ENCODE results near the gene C20orf173.
"Not testable (repeated sequence)": the region's sequence is repeated elsewhere in the genome, so short reads cannot be mapped to it uniquely, and the experiment has no call there.

The C20orf173 gene

DNA sequence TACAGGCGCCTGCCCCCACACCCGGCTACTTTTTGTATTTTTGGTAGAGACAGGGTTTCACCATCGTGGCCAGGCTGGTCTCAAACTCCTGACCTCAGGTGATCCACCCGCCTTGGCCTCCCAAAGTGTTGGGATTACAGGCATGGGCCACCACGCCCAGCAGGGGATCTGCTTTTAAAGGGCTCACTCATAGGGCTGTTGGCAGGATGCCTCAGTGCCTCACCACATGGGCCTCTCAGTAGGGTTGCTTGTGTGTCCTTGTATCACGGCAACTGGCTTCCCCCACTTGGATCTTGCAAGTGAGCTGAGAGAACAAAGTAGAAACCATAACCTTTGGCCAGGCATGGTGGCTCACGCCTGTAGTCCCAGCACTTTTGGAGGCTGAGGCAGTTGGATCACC is 15.5 kb upstream of the C20orf173 start:
- DNase-seq, result not testable (repeated sequence)

DNA sequence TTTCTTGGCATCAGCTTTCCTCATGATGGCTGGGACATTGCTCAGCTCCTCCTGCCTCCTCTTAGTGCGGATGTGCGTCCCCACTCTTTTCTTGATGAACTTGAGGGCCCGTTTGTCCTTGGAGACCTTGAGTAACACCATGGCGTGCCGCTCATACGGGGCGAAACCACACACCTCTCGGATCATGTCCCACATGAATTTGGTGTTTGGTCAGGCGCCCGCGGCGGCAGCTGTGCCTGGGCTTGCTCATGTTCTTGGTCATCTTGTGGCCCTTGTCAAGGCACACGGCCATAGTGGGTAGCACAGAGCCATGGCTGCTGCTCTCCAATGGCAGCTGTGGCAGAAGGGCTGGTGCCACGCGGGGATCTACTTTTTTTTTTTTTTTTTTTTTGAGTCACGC is 15.0 kb upstream of the C20orf173 start:
- DNase-seq, result no peak

DNA sequence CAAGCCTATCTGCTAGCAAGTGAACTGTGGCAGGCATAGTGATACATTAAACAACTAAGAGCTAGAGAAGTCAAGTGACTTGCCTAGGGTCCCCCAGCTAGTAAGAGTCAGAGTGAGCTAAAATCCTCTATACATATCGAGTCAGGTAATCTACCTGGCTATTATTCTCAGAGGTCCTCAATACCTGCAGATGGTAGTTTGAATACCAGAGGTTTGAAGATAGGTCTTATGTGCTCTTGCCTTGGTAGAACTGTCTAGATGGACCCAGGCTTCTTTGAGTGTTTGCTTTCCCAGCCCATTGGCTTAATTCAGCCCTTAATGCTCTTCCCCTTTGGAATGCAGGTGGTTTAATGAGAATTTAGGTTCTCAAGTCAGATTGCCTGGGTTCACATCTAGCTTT is 13.5 kb upstream of the C20orf173 start:
- no peak for DNase-seq

DNA sequence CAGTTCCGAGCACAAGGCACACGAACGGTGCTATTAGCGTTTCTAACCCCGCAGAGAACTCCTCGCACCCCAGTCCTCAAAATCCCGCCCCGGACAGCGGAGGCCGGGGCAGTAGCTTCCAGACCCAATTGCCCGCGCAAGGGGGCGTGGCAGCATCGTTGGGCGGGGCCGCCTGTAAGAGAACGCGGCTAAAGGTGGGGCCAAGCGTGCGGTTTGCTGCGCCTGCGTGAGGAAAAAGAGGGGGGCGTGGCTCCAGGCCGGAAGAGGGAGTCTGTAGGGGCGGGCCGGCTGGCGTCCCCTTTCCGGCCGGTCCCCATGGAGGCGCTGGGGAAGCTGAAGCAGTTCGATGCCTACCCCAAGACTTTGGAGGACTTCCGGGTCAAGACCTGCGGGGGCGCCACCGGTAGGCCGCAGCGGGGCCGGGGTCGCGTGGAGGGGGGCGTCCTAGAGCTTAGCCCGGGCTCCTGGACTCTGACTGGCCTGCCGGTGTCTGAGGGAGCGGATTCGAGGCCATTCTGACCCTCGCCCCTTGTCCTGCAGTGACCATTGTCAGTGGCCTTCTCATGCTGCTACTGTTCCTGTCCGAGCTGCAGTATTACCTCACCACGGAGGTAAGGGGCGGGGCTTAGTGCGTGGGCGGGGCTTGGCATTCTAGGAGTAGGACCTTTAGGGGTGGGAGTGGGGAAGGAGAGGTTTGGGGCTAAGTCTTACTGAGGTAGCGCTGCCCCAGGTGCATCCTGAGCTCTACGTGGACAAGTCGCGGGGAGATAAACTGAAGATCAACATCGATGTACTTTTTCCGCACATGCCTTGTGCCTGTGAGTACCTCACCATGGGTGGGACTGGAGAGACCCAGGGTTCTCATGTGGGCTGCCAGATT is 12.6 kb upstream of the C20orf173 start, which contains the start of gene ERGIC3:
Gene ERGIC3, plus strand, starts transcription at position 296 of the 880 bp plus-strand sequence. Its CDS starts 20 bp downstream, at position 316.
- peak; percentile 95 for DNase-seq

DNA sequence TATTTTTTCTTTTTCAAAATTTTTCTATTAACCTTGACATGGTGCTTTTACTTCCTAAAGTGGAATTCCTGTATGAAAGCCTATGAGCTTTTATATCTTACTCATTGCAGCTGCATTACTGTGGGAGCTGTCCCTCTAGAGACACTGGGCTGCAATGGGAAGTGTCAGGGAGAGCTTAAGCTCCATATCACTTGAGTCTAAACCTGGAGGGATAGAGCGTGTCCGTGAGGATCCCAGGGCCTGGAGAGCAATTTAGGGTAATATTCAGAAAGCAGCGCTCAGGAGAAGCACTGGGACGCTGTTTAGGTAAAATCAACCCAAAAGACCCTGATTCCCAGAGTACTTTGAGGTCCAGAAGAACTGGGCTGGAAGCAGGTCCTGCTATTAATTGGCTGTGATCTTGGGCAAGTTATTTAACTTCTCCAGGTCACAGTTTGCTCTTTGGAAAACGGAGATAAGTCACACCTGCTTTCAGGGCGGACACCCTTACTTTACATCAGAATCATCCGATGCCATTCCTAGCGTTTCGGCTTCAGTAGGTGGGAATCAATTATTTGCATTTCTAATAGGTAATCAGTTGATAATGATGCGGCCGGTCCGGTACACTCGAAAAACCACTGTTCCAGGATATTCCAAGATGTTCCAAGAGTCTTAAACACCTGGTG is 11.8 kb upstream of the C20orf173 start:
- no peak for DNase-seq

DNA sequence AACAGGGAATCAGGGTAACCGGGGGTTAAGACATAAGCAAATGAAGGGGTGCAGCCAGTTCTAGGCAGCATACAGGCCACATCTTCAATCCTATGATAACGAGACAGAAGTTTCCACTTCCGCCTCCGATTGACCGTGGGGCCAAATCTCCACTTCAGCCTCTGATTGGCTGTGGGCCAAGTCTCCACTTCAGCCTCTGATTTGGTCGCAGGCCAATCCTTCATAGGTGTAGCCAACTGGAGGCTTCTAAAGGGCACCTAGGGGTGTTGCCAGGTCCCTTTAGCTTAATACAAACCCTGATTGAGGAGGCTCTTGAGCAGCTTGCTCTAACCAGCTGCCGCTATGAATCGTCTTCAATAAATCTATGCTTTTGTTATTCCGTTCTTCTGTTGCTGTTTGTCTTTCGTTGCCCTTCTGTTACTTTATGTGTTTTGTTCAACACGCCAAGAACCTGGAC is 10.3 kb upstream of the C20orf173 start:
- no peak for DNase-seq

DNA sequence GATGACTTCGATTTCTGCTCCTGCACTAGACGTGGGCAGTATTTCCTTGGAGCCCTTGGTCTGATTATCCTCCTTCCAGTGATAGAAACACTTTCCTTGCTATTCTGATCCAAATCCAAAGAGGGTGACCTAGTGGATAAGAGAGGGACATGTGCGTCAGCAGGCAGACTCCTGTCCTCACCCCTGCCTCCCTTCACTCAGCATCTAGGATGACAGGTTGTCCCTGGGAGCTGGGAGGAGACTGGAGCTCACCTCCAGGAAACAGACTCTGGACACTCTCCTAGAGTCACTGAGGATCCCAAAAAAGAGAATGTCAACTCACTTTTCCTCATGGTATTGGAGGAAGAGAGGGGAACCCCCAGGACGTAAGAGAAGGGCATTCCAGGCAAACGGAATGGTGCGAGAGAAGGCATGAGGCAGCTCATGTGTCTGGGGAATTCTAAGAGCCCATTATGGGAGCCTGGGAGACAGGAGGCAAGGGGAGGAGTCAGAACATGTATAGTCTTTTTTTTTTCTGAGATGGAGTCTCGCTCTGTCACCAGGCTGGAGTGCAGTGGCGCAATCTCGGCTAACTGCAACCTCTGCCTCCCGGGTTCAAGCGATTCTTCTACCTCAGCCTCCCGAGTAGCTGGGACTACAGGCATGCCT is 2.2 kb downstream of the C20orf173 start:
- no peak for DNase-seq

DNA sequence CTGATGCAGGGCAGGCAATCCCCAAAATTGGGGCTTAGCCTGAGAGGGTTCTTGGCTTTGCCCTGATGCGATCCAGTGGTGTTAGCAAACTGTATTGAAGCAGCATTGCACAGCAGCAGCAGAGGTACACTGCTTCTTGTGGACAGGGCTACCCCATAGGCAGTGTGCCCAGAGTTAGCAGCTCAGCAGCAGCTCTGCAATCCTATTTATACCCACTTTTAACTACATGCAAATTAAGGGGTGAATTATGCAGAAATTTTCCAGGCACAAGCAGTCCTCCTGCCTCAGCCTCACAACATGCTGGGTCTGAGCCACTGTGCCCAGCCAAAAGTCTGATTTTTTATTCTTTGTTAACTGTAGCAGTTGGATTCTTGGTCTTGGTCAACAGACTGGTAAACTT is 3.8 kb downstream of the C20orf173 start:
- no peak for DNase-seq

DNA sequence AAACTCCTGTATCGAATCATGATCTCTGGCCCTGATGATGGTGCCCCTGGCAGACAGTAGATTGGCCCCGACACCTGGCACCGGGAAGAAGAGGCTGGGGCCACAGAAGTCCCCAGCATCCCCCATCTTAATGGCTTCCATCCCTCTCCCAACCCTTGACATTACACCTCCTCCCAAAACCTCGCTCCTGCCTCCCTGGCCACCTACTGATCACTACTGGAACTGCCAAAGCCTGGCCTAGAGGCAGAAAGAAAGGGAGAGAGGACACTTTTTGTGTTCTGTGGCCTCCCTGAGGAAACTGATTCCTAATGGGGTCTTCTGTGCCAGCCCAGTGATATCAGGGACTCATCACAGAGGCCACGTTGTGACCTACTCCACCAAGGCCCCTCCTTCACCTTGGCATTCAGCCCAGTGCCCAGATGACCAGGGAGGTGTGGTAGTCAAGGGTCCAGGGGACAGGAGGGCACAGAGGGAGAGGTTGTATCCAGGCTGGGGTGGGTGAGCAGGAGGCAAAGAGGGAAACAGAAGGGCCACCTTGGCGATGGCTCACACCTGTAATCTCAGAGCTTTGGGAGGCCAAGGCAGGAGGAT is 6.1 kb downstream of the C20orf173 start:
- no peak for DNase-seq

DNA sequence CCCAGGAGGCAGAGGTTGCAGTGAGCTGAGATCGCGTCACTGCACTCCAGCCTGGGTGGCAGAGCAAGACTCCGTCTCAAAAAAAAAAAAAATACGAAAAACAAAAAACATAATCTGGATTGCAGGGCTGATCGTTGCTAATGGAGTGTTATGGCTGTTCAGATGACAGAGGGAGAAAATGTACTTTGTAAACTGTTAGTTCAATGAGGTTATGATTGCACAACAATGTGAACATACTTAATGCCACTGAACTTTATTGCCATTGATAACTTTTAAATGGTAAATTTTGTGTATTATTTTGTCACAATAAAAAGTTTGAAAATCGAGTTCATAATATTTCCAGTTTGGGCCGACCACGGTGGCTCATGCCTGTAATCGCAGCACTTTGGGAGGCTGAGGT is 10.5 kb downstream of the C20orf173 start:
- no peak for DNase-seq

DNA sequence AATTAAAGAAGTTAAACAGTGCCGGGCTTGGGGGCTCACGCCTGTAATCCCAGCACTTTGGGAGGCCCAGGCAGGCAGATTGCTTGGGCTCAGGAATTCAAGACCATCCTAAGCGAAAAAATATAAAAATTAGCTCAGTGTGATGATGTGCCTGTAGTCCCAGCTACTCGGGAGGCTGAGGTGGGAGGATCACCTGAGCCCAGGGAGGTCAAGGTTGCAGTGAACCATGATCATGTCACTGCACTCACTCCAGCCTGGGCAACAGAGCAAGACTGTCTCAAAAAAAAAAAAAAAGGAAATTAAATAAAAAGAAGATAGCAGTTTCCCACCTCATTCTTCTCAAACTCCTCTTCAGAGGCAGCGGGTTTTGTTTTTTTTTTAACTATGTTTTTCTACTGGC is 11.7 kb downstream of the C20orf173 start:
- not testable (repeated sequence) for DNase-seq

DNA sequence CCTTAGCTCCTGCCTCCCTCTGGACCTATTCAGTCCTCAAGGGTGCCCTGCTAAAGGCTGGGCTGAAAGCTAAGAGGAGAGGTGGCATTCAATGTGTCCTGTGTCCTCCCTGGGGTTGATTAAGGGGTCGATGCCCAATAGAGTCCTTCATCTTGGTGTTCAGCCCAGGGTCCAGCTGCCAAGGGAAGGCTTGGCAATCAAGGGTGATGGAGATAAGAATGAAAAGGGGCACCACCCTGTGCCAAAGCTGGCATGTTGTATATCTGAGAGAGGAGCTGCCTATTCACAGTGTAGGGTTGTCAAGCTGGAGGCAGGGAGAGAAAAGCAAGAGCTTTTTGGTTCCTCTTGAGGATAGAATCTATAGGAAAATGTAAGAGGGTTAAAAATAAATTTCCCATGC is 12.3 kb downstream of the C20orf173 start:
- no peak for DNase-seq

DNA sequence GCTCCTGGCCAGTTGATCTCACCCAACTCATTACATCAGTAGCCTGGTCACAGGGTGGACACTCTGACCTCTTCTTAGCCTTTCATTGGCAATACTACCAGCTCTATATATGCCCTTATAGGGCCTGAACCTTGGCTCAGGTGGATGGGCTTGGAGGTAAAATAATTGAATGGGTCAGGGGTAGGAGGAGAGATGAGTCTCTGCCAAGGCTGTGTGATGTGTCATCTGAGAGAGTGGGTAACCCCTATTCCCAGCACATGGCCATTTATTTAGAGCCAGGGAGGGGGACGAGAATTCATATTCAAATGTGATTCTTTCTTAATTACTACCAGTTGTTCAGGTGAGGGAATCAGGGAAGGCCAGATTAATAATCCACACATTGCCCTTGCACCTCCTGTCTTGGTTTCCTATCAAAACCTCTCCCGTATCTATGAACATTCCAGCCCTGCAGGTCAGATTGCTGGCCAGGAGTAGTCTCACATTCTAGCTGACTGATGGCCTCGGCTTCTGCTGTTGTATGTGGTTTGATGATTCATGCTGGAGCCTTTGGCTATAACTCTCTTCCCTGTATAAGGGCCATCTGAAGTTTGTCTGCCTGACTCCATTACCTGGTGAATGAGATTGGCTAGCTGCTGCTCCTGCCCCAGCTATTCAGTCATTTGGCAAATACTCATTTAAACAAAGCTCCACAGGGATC is 13.4 kb downstream of the C20orf173 start:
- no peak for DNase-seq

DNA sequence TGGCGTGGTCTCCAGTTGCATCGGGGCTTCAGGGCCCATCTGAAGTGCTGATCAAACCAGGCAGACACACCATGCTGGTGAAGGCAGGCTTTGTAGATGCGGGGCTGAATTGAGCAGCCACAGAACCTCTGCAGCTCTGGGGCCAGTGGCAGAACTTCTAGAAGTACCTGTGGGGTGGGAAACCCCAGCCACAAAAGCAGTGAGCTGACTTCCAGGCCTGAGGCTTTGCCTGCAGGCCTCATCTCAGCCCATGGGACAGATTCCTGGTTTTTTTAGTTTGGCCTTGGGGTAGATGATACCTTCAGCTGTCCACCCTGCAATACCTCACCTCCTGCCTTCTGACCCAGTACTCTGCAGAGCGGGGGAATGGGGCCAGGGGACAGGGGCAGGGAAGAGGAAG is 14.1 kb downstream of the C20orf173 start:
- DNase-seq, result no peak

DNA sequence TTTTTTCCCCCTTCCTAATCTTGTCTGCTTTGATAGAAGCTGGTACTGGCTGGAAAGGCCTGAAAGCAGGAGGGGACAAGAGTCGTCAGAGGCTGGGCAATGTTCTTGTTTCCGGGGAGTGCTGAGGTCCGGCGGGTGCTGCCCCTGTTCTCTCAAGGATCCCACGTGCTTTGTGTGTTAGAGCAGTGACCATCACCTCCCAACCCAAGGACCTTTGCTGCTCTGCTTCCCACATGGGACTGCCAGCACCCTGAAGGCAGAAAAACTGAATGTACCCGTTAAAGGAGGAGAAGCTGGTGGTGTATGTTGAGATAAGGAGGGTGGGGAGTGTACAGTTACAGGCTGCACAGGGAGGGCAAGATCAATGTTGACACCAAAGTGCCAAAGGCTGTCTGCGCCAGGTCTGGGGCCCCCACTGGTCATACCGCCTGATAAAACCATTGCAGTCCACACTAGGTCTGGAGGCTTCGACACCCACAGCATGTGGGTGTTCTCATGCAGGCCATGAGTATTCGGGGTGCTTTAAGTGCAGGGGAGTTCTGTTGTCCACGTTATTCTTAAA is 15.0 kb downstream of the C20orf173 start:
- no peak for DNase-seq

DNA sequence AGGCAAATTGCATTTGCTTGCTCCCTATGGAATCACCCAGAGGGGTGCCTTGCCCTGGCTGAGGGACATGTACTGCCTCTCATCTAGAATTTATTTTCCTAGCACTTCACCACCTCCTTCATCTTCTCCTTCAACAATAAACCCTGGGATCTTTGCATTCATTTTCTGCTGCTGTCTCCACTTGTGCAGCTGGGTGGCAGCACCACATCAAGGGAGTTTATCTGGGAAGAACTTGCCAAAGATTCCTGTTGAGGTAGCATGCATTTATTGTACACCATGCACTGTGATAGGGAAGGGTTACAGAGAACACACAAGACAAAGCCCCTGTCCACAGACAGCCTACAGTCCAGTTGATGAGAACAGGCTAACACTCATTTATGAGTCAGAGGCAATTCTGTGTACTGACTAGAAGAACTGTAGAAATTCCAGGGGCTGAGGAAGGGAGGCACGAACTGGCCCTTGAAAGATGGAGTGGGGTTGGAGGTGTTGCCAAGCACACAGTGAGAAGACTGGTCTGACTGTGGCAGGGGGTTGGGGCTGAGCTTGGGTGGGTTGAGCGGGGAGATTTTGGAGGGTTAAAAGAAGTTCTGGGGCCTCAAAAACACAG is 17.5 kb downstream of the C20orf173 start:
- no peak for DNase-seq

DNA sequence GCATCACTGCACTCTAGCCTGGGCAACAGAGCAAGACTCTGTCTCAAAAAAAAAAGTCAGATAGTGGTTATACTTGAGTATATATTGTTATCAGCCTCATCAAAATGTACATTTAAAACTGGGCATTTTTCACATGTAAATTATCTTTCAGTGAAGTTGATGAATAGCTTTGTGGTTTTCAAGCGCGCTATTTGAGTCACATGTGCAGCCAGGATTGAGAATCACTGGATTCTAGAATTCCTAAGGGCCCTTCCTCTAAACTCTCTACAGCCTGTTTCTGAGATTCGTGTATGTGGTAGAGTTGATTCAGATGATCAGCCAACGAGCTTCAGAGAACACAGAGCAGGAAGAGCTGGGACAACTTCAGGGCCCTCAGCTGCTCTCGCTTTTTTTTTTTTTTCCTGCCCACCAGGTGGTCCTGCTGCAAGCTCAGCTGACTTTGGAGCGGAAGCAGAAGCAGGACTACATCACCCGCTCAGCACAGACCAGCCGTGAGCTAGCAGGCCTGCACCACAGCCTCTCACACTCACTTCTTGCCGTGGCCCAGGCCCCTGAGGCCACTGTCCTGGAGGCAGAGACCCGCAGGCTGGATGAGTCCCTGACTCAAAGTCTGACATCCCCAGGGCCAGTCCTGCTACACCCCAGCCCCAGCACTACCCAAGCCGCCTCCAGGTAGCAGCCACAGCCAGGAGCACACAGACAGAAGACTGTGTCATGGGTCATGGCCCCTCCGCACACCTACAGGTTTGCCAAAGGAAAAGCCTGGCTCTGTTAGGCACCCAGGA is 18.3 kb downstream of the C20orf173 start:
- DNase-seq, result no peak

DNA sequence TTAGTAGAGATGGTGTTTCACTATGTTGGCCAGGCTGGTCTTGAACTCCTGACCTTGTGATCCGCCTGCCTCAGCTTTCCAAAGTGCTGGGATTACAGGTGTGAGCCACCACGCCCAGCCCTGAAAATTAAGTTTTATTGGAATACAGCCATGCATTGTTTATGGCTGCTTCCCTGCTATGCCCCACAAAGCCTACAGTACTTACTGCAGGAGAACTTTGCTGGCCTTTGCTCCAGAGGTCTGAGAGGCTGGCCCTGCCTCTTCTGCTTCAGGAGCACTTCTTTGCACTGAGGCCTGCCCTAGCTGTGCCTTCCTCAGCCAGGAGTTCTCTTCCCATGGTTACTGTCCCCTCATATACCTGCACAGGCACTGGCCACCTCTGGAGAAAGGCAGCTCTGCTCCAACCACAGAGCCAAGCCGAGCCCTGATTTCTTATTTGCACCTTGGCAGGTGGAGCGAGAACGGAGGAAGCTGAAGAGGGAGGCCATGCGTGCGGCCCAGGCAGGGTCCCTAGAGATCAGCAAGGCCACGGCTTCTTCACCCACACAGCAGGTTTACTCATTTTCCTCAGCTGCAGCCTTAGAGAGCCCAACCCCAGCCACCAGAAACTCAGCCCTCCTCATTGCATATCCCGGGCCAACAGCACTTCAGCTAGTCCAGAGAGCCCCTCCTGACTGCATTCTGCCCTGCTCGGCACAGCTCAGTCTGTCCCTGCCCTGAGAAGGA is 20.8 kb downstream of the C20orf173 start:
- DNase-seq, result no peak

DNA sequence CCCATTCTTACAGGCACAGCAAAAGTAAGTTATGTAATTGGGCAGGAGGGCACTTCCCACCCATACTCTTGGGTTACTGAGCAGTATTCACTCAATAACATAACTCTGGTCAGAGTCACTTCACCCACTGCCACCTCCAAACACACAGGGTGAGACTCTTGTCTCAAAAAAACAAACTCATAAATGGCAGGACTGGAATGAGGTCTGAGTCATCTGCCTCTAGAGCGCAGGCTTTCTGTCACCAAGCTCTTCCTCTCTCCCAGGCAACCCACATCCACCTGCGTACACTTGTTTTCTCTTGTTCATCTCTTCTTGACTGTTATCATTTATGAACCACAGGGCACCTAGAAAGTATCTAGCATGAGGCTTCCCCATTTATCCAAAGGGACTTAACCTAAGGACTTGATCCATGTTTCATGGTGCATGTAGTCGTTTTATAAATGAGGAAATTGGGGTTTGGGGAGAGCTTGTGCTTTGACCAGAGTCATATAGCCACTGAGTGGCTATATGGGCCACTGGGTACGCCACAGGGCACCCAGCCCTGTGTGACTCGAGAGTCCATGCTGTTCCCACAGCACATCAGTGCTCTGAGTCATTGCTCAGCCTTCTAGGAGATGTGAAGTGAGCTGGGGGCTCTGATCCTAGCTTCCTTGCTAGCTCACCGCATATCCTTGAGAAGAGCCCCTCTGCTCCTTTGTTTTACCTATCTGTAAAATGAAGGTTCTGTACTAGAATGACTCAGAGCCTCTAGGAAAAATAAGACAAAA is 22.4 kb downstream of the C20orf173 start:
- DNase-seq, result no peak

DNA sequence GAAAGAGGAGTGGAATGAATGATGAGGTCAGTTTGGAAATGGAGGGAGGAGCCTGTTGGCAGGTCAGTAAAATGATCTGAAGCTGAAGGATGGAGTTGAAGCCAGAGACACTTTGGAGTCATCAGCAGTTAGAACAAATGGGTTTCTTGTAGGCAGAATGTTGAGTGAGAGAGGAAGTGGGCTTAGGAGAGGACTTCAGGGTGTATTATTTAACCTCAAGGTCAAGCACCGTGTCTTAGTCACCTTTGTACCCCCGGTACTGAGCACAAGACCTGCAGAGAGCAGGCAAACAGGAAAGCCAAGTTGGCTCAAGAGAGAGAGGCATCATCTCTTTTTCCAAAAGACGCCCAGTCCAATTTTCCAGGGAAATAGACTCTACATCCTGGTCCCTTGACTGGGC is 23.3 kb downstream of the C20orf173 start:
- no peak for DNase-seq
